Measurements from ENCODE around the gene TSEN2.
"Not testable (repeated sequence)": the region's sequence is repeated elsewhere in the genome, so short reads cannot be mapped to it uniquely, and the experiment has no call there.

The TSEN2 gene

GRCh38 chr3:12452361-12453330 lies 31.6 kb upstream of the TSEN2 start:
- no peak for DNase-seq

GRCh38 chr3:12454076-12454815 lies 30.0 kb upstream of the TSEN2 start:
- DNase-seq, result no peak

GRCh38 chr3:12454816-12455121 lies 29.5 kb upstream of the TSEN2 start:
- DNase-seq, result no peak

GRCh38 chr3:12455740-12456139 lies 28.5 kb upstream of the TSEN2 start:
- no peak for DNase-seq

- no peak for DNase-seq
These were observed 27.8 kb upstream of the TSEN2 start for GRCh38 chr3:12456441-12456840.

- not testable (repeated sequence) for DNase-seq
These were observed 26.9 kb upstream of the TSEN2 start for GRCh38 chr3:12457380-12457779.

- DNase-seq, result no peak
These were observed 25.4 kb upstream of the TSEN2 start for GRCh38 chr3:12458901-12459300.

- no peak for DNase-seq
These were observed 24.2 kb upstream of the TSEN2 start for GRCh38 chr3:12460127-12460526.

GRCh38 chr3:12461097-12461649 lies 23.1 kb upstream of the TSEN2 start:
- no peak for DNase-seq

- DNase-seq, result no peak
These were observed 21.9 kb upstream of the TSEN2 start for GRCh38 chr3:12462159-12462947.

GRCh38 chr3:12463686-12464085 lies 20.6 kb upstream of the TSEN2 start:
- DNase-seq, result no peak

GRCh38 chr3:12464181-12464580 lies 20.1 kb upstream of the TSEN2 start:
- no peak for DNase-seq

GRCh38 chr3:12465151-12465835 lies 19.0 kb upstream of the TSEN2 start:
- DNase-seq, result no peak

GRCh38 chr3:12465836-12466225 lies 18.4 kb upstream of the TSEN2 start:
- no peak for DNase-seq

GRCh38 chr3:12467746-12468145 lies 16.5 kb upstream of the TSEN2 start:
- DNase-seq, result no peak

GRCh38 chr3:12468276-12468675 lies 16.0 kb upstream of the TSEN2 start:
- no peak for DNase-seq

GRCh38 chr3:12468757-12469156 lies 15.5 kb upstream of the TSEN2 start:
- no peak for DNase-seq

GRCh38 chr3:12469222-12469621 lies 15.1 kb upstream of the TSEN2 start:
- DNase-seq, result not testable (repeated sequence)

GRCh38 chr3:12470111-12470510 lies 14.2 kb upstream of the TSEN2 start:
- DNase-seq, result no peak

GRCh38 chr3:12470680-12471079 lies 13.6 kb upstream of the TSEN2 start:
- DNase-seq, result no peak

GRCh38 chr3:12471241-12471640 lies 13.0 kb upstream of the TSEN2 start:
- DNase-seq, result no peak

GRCh38 chr3:12472000-12472610 lies 12.2 kb upstream of the TSEN2 start:
- no peak for DNase-seq

All from Kasumi-1 (cell line).